ENCODE results near the gene TSPAN5.

Gene TSPAN5

GRCh38 chr4:98641906-98642668 lies 16.3 kb downstream of the TSPAN5 start:
- H3K27ac ChIP-seq: no peak overlapping the region
- no peak for TF ChIP-seq CTCF (conservative IDR thresholded peaks at IDR 0.05)

- no peak overlapping the region for H3K27ac ChIP-seq
- no peak for TF ChIP-seq CTCF (conservative IDR thresholded peaks at IDR 0.05)
Observed at GRCh38 chr4:98641376-98641775, 17.0 kb downstream of the TSPAN5 start.

- TF ChIP-seq CTCF (conservative IDR thresholded peaks at IDR 0.05): no peak
- no peak overlapping the region for H3K27ac ChIP-seq
Observed at GRCh38 chr4:98639523-98639922, 18.9 kb downstream of the TSPAN5 start.

- no peak overlapping the region for H3K27ac ChIP-seq
- TF ChIP-seq CTCF (conservative IDR thresholded peaks at IDR 0.05): no peak
Observed at GRCh38 chr4:98639108-98639507, 19.3 kb downstream of the TSPAN5 start.

- H3K27ac ChIP-seq: no peak overlapping the region
- TF ChIP-seq CTCF (conservative IDR thresholded peaks at IDR 0.05): no peak
Observed at GRCh38 chr4:98638661-98639060, 19.8 kb downstream of the TSPAN5 start.

- no peak for TF ChIP-seq CTCF (conservative IDR thresholded peaks at IDR 0.05)
Observed at GRCh38 chr4:98634061-98634460, 24.4 kb downstream of the TSPAN5 start.

GRCh38 chr4:98633159-98633558 lies 25.3 kb downstream of the TSPAN5 start:
- no peak overlapping the region for H3K27ac ChIP-seq
- no peak for TF ChIP-seq CTCF (conservative IDR thresholded peaks at IDR 0.05)

More at GRCh38 chr4:98634061-98634460, 24.4 kb downstream of the TSPAN5 start:
- H3K27ac ChIP-seq: no peak overlapping the region

Measured in VCaP (cell line).